Lower leg skin (tissue), 4 donors: ENCODE results near the gene SLC6A17. TPM values are rescaled to one million over a fixed set of nuclear protein-coding genes. Genes with fewer than 3 reads are reported as not detected.
A peak's percentile ranks its signal among the peaks of the same experiment; 100 is the strongest.

Experiments used
- DNase-seq, 2 donors: peaks; one replicate each; pipeline ENCODE4 v3.0.0-alpha.2; 2019; ENCODE audit warnings: low spot score in 2 of 2
- H3K4me3 ChIP-seq: fragments of 200-600 bp; sonication (generic); 2 replicates; pipeline ENCODE4 v1.5.1; 2017; ENCODE audit warnings: mild to moderate bottlenecking, low read depth; ENCODE audit not compliant: poor library complexity, severe bottlenecking
- CTCF ChIP-seq, 3 donors: fragments of 450-650 bp; IDR thresholded peaks; one replicate each; pipeline ENCODE4 v1.5.1; 2016; ENCODE audit warnings: antibody characterized with exemption in 3 of 3, mild to moderate bottlenecking in 3 of 3, moderate library complexity in 2 of 3
- POLR2A ChIP-seq, 2 donors: fragments of 450-650 bp; IDR thresholded peaks; one replicate each; pipeline ENCODE4 v1.6.1; 2016 to 2017; ENCODE audit warnings: antibody characterized with exemption in 2 of 2, mild to moderate bottlenecking in 1 of 2, moderate library complexity in 1 of 2
- WGBS, 2 donors: methylation state at CpG; one replicate each; pipeline ENCODE4 v1.1.5; 2018; 5-methylcytosine and 5-hydroxymethylcytosine counted together
- intact Hi-C: fragments of 100-400 bp; cut with DNase I; formaldehyde crosslinking; loops from one replicate; pipeline ENCODE4 v1.15.0; 2023; ENCODE audit warnings: low total_unique reads
- total RNA-seq, 4 donors: library from RNA; depleted of rRNA; stranded (reverse); fragments of >200 nt; gene quantifications; one replicate each; pipeline ENCODE4 v1.1.0, GENCODE V29; 2016

The SLC6A17 gene
- 1 to 10 TPM; 4.5 to 6.9 (median 5.8) TPM for total RNA-seq

DNA sequence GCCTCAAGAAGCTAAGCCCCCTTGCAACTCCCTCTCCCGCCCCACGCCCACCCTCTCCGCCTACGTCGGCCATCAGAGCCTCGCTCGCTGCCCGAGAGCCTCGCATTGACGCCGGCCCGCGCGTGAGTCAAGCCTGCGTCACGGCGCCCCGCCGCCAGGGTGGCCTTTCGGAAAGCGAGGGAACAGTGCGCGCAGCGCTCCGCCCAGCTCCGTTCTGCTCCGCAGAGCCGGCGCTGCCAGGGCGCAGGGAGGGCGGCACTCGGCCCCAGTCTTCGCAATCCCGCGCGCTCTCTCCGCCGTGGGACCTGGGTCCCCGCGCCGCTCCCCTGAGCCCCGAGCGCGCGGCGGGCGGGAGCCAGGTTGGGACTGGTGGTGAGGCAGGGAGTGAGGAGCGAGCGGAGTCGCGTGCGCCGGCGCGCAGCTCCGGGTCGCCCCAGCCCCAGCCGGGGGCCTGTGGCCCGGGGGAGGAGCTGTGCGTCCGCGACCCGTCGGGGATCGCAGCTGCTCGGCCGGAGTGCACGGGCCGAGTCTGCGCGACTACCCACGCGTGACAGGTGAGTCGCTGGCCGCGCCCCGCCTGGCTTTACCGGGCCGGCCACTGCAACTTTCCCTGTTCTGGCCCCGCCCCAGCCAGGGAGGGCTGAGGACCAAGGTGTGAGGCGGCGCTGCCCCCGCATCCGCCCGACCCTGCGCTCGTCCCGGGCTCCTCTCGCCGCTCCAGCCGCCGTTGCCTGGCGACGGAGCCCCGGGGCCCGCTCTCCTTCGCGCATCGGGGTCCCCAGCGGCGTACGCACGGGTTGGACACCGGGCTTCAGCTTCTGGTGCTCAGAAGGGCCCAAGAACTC lies at the start of gene SLC6A17:
Gene SLC6A17 (plus strand): TSS at position 165 of the 845 bp plus-strand sequence. CDS start 16,436 bp downstream, outside the sequence.
- 0 to 1% methylated on average over 18 to 80 of the region's 104 CpGs for WGBS, 2 donors
- TF ChIP-seq CTCF (IDR thresholded peaks at IDR 0.05) (no peak), POLR2A (IDR thresholded peaks at IDR 0.05) (no peak)
- no peak for DNase-seq
- intact Hi-C loops: no loop called here
- no peak within 1 kb of the TSS for H3K4me3 ChIP-seq

DNA sequence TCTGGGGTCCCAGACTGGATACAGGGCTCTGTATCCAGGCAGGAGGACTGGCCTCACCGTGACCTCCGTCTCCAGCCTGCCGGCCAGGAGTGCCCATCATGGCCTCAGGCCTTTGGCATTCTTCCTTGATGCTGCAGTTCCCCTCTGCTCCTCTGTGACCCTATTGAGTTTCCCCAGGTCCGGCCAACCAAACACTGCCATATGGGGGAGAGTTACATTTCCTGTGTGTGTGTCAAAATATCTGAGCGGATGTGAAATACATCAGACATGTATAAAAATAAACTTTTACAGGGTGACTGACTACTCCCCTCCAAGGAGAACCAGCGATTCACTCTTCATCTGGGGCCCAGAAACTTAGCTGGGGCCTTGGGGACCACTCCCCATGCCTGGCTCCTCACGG lies 48.2 kb upstream of the SLC6A17 start:
- H3K4me3 ChIP-seq: no peak overlapping the region
- TF ChIP-seq POLR2A (IDR thresholded peaks at IDR 0.05) (no peak), CTCF (IDR thresholded peaks at IDR 0.05) (no peak)
- 61 to 66% methylated on average over 7 of the region's 7 CpGs for WGBS, 2 donors
- intact Hi-C loops: no loop called here
- DNase-seq: no peak

- peak; percentile 60 to 89 for DNase-seq
- 9 to 10% methylated on average over 5 to 6 of the region's 8 CpGs for WGBS, 2 donors
- intact Hi-C loops: loop anchor here (5.0 kb wide), 1 partner anchor 54 kb away; no protein-coding TSS in a partner anchor
- H3K4me3 ChIP-seq: no peak overlapping the region
- TF ChIP-seq CTCF (IDR thresholded peaks at IDR 0.05) (peak in 1 of 3 donors; percentile 82), POLR2A (IDR thresholded peaks at IDR 0.05) (no peak)
Measured at GRCh38 chr1:110106013-110106941, 44.0 kb upstream of the SLC6A17 start.

DNA sequence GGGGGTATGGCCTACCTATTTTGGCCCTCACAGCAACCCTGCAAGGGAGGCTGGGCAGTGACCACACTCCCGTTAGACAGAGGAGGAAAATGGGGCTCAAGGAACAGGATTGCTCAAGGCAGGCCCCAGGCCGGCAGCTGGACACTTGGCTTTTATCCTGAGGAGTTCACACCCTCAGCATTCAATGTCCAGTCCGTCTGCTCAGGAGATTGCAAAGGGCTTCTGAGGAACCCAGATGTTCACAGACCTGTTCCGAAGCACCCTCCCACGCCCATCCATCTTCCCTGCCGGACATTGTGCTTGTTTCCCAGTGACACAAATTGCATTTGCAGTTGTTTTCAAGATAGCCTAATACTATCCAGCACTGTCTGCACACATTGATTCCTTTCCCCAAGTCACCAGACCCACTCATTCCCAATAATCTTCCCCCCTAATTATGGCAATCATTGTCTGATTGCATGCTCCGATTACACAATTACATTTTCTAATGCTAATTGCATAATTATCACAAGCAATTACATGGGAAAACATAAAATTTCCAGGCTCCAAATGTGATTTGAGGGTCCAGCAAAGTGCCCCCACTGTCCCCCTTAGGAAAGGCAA lies 42.3 kb upstream of the SLC6A17 start:
- intact Hi-C loops: loop anchor here (5.0 kb wide), 1 partner anchor 56 kb away; no protein-coding TSS in a partner anchor
- WGBS, 2 donors: 61 to 79% methylated on average over 7 of the region's 7 CpGs

More for the DNA sequence above, 42.3 kb upstream of the SLC6A17 start:
- TF ChIP-seq CTCF (IDR thresholded peaks at IDR 0.05) (no peak), POLR2A (IDR thresholded peaks at IDR 0.05) (no peak)
- DNase-seq: no peak
- no peak overlapping the region for H3K4me3 ChIP-seq
